ENCODE results near the gene NMB.

The NMB gene

DNA sequence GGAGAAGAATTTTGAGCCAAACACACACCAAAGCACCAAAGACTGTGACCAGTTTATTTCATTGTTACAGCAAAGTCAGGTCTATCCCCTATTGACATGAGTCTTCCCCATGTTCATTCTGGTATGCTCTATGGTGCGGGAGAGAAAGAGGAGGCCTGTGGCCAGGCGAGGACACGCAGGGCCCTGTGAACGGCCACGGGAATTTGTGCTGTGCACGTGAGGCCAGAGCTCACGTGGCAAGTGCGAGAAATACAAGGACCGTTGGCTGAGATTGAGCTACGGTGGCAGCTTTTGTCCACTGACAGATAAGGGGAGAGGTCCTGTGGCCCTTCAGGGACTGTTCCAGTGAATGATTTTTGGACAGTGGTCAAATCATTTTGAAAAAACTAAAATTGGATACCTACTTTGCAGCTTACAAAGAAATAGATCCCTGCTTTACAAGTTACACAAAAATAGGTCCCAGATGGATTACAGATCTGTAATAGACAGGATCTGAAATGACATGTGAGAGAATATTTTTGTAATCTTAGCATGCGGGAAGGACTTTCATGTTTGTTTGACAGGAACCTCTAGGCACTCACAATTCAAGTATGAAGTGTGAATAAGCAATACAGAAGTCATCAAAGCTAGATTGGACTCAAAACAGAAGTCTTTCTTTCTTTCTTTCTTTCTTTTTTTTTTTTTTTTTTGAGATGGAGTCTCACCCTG is 48.0 kb downstream of the NMB start:
- no peak for DNase-seq

DNA sequence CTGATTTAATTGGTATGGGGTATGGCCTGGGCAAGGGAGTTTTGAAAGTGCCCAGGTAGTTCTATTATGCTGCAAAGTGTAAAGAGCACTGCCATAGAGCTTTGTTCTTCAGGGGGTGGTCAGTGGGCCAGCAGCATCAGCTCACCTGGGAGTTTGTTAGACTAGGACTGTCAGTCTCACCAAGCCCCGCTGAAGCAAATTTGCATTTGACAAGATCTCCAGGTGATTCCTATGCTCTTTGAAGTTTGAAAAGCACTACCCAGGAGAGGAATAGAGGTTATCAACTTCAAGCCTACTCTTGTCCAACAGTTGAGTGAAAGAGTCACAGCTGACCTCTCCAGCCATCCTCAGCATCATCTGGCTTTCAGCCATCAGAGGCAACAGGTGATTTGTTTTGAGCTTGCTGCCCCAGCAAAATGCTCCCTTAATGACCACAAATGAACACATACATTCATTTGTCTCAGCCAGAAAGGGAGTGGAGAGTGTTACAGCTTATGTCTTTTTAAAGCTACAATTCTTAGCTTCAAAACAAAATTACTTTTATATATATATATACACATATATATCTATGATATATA is 49.2 kb downstream of the NMB start:
- no peak for DNase-seq

DNA sequence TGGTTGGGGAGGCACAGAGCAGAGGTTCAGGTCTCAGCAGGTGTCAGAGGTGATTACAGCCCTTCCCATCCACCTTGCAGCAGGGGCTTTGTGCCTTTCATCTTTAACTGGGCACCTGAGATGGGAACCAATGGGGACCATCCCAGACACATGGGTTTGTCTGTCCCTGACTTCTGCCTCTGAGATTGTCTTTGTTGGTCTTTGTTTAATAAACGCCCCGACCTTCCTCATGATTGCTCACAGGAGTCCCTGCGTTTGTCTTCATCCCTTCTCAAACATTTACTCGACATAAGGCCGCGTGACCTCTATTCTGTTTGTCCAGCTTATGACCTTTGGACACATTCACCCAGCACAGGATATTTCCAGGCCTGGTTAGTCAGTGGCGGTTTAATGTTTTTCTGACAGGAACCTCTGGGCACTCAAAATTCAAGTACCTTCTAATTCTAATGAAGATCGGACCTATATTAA is 51.3 kb downstream of the NMB start:
- no peak for DNase-seq

DNA sequence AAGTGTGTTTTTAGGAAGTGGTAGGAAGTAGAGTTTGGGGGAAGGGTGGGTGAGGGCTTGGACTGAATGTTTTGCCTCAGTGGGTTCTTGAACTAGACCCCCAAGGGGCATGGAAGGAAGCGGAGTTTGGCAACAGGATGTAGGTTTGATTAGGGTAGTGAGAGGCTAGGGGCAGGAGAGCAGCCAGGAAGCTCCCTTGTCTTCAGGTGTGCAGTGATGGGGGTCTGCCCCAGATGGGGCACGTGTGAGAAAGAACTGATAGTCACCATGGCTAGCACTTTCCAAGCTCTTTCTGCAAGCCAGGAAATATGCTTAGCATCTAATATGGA is 52.5 kb downstream of the NMB start:
- no peak for DNase-seq

Measured in eye (tissue), 1 donor.